Frontal cortex (tissue), 4 donors: ENCODE measurements around the gene CPLX1. TPM values are rescaled to one million over a fixed set of nuclear protein-coding genes. Genes with fewer than 3 reads are reported as not detected.
A peak's percentile ranks its signal among the peaks of the same experiment; 100 is the strongest.

Source experiments
- DNase-seq, 2 donors: peaks; one replicate each; pipeline ENCODE4 v3.0.0; 2012; ENCODE audit warnings: low spot score in 2 of 2
- FAIRE-seq: peaks from 2 replicates; lab custom pipeline; 2012; peaks lifted over from hg19 to GRCh38; lab: Jason Lieb, UNC
- total RNA-seq: library from RNA; depleted of rRNA; stranded (reverse); fragments of >200 nt; gene quantifications from one replicate; pipeline ENCODE4 v1.2.3, GENCODE V29; 2014
- donor health status: control.
- donor health status: control.
- donor health status: control.

The CPLX1 gene
- 1.2 TPM for total RNA-seq

DNA sequence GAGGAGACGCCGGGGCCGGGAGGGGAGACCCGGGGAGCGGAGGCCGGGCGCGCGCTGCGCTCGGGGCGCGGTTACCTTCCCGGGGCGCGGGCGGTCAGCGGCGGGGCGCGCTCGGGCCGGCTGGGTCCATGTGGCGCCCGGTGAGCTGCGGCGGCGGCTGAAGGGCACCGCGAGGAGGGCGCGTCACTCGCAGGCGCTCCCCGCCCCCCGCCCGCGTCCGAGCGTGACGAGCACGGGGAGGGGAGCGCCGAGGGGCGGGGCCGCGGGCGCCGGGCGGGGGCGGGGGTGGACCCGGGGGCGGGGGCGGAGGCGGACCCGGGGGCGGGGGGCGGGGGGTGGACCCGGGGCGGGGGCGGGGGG lies at the start of gene CPLX1:
Gene CPLX1 (minus strand): TSS at position 159 of the 360 bp plus-strand sequence. CDS start 1,607 bp downstream, outside the sequence.
- FAIRE-seq (no peak), DNase-seq (peak; percentile 78 to 88)

DNA sequence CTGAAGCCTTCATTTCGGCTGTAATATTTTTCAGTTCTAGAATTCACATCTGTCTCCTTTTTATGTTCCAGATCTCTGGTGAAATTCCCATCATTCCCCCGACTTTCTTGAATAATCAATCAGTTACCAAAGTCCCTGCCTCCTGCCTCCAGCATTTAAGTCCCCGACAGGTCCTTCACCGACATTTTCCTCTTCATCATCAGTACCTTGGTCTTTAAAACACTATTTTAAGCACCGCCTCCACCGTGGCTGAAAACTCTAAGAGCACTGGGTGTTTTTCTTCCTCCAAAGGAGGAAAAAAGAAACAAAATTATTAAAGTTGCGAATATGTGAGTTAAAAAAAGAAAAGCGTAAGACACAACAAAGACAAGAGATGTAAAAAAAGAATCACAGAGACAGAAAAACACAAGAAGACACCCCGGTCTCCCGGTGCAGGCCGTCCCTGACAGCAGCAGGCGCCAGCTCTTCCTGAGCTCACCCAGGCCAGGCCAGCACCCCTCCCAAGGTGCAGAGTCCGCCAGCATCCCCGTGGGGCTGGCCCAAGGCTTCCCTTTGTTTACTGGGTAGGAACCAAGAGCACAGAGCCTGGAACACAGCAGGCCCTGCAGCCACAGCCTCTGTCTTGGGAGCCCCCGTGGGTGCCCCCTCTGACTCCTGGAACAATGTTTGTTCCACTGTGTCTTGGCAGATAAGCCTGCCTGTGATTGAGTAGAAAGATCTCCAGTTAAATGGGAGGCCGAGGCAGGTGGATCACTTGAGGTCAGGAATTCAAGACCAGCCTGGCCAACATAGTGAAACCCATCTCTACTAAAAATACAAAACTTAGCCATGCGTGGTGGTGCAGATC lies 49.3 kb upstream of the CPLX1 start:
- DNase-seq (no peak), FAIRE-seq (no peak)

DNA sequence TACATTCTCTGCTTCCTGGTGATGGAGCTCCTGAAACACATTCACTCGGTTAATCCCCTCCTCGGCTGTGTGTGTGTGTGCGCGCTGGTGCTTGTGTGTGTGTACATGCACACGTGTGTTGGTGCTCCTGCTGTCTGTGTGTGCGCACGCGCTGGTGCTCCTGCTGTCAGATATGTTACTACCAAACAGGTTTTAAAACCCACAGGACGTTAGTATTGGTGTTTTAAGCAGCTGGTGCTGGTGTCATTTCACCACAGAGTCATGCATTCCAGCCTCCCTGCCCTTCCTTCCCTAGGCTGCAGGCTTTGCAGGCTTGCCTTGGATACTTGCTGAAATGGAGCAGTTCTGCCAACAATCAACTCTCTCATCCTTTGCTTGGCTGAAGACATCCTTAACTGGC lies 48.1 kb upstream of the CPLX1 start:
- no peak for DNase-seq
- FAIRE-seq = no peak

DNA sequence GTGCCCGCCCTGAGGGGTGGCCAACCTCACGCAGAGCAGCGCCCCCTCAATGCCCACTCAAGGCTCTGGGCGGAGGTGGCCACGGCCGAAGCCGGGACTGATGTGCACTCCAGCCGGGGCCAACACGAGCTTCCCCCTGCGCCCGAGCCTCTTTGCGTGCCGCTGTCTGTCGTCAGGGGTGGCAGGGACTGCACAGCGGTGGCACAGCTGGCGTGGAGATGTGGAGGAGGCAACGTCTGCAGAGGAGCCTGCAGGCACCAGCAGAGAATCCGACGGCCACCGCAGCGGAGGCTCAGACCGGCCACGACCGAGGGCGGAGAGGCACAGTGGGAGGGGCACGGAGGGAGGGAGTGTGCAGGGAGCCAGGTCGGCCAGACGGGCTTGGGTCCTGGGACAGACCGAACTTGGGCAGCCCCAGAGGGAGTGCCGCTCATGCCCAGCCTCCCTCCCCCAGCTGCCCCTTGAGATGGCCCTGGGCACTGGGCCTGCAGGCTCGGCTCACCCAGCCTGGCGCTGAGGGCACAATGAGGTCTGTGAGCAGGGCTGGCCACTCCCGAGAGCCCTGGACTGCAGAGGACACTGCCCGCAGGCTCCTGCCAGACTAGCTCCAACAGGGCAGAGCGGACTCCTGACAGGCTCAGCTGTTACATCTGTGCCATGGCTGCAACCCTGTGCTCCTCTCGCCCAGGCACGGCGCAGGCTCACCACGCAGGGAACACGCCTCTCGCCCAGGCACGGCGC lies 46.5 kb upstream of the CPLX1 start:
- DNase-seq (no peak), FAIRE-seq (no peak)

DNA sequence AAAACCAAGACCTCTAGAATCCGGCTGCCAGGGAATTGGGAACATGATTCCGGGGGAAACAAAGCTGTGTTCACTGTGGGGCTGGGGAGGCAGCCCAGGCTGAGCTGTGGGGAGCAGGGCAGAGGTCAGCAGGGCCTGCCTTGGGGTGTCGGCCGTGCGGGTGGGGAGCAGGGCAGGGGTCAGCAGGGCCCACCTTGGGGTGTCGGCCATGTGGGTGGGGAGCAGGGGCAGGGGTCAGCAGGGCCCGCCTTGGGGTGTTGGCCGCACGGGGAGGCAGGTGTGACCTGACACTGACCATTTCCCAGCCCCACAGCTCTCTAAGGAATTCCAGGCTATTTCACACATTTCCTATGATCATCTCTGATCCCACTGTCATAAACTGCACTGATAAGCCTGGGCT lies 45.6 kb upstream of the CPLX1 start:
- DNase-seq (no peak), FAIRE-seq (no peak)

DNA sequence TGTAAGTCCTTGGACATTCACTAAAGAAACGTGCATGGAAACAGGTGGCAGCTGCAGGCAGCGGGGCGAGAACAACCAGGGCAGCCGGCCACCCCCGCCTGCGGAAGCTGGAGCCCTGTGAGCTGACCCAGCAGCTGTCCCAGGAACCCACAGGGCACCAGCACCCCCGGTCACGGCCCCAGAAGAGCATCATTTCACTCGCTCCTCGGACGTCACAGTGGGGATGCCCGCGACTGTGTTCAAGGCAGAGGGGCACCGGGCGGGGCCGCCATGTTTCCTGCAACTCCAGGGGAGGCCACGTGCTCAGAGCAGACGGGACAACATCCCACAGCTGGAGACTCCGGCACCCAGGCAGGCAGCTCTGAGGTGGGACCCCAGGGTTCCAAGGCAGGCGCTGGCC lies 45.0 kb upstream of the CPLX1 start:
- DNase-seq (no peak), FAIRE-seq (no peak)

DNA sequence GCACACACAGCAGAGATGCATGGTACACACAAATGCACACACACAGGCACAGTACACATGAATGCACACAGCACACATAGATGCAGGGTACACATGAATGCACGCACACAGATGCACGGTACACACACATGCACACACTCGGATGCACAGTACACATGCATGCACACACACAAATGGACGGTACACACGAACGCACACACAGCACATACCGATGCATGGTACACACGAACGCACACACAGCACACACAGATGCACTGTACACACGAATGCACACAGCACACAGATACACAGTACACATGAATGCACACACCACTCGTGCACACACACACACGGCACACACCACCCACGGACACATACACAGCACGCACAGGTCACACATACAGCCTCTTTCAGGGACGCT lies 43.8 kb upstream of the CPLX1 start:
- FAIRE-seq (no peak), DNase-seq (no peak)

DNA sequence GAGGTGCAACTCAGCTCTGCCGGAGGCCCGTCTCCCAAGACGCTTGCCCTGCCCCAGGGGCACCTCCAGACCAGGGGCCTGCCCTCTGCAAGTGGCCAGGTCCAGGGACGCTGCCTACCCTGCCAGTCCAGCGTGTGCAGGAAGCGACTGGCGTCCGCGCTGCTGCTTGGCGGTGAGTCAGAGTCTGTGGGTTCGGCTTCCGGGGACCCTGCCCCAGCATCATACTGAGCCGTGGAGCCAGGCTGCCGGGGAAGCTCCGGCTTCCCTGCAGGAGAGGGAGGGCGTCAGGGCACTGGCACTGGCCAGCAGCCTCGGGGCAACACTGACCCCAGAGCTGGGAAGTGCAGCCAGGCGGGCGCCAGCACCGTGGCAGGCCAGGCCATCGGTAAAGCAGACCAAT lies 42.5 kb upstream of the CPLX1 start:
- DNase-seq (no peak), FAIRE-seq (no peak)

DNA sequence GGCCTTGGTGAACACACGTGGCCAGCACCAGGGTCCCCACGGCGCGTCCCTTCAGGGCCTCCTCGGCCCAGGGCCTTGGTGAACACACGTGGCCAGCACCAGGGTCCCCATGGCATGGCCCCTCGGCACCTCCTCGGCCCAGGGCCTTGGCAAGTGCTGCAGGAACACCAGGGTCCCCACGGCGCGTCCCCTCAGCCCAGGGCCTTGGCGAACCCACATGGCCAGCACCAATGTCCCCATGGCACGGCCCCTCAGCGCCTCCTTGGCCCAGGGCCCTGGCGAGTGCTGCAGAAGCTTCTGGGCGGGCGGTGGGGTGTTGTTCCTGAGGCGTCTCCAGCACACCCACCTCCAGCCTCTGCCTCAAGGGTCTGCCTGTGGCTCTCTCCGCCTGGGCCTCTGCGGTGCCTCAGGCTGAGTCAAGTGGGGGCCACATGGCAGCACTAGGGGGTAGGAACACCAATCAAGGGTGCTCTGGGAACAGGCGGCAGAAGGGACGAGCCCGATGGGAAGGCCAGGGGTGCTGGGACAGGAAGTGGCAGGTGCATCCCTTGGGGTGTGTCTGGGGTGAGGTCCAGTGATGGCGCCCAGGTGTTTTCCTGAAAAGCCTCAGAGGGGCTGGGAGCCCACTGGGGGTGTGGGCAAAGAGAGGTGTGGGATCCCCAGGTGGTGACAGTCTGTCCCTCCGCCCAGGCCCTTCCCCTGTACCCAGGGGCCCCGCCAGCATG lies 41.8 kb upstream of the CPLX1 start:
- FAIRE-seq = no peak
- no peak for DNase-seq

DNA sequence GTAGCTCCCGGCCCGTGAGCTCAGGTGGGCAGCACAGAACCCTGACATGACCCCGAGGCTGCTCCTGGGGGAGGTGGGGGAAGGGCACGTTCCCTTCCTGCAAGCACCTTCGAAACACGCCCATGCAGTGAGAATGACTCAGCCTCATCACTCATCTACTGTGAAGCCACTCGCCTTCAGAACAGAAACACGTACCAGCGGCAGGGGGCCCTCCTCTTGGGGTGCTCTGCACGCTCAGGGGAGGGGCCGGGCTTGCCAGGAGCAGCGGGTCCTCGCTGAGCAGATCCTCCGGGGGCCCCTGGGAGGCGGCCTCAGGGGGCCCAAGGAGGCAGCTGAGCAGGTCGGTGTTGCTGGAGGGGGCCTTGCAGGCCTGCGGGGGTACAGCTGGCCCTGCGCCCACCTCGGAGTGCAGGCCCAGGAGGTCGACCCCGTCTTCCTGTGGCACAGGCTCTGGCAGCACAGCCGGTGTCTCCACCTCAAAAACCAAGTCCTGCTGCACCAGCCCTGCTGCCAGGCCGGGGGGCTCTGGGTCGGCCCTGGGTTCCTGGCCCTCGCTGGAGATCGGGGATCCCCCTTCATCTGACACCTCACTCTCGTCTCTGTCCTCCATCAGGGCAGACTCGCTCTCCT lies 40.9 kb upstream of the CPLX1 start:
- FAIRE-seq = no peak

DNA sequence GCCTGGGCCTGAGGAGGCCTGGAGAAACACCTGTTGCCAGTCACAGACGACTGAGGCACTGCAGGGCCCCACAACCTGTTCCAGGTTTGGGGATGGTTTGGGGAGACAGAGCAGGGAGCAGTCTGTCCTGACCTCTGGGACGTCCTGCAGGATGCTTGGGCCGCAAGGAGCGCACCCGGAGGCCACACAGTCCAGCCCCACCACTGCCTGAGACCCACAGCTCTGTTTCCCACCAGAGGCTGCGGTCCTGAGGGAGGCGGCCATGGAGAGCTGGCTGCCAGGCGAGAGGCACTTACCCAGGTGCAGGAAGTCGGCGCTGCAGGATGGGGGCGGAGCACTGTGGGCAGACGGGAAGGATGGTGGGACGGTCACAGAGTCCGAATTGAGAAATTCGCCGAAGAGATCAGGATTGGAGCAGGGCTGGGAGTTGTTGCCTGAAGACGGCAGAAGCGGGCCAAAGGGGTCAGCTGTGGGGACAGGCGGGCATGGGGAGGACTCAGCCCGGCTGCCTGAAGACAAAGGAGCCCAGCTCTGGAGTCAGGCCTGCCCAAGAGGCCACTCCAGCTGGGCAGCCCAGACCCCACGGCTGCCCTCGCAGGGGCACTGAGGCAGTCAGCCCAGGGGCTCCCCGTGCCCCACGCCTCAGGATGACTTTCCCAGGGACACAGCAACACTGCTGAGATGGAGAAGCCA lies 40.3 kb upstream of the CPLX1 start:
- DNase-seq = no peak
- FAIRE-seq = no peak

More for the DNA sequence above, 40.9 kb upstream of the CPLX1 start:
- DNase-seq = no peak

DNA sequence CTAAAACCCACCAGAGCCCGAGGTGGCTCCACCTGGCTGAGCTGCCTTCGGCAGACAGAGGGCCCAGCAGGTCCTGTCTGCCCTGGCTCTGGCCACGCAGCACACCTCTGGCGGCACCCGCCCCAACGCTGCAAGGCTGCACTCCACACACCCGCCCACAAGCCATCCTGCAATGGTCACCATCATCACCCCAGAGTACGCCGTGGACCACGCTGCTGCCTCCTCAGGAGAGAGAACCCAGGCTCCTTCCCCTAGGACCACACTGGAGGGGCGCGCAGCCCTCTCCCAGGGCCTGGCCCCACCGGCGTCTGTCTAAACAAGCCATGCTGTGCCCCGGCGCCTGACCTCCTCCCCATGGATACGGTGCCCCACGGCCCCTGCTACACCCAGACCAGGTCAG lies 39.6 kb upstream of the CPLX1 start:
- DNase-seq (no peak), FAIRE-seq (no peak)

DNA sequence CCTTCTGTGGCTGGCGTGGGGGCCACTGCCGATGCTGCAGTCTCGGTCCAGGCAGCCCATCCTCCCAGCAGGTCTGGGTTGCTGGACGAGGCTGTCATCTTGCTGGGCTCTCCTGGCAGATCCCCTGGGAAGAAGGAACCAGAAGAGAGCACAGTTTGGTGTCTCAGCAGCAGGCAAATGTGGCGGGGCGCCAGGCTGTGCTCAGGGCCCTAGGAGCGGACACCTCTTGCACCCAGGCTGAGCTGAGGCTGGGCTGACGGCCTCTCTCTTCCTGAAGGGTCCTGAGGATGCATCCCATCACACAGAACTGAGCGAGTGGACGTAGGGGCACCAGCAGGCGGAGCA lies 39.2 kb upstream of the CPLX1 start:
- DNase-seq (no peak), FAIRE-seq (no peak)

DNA sequence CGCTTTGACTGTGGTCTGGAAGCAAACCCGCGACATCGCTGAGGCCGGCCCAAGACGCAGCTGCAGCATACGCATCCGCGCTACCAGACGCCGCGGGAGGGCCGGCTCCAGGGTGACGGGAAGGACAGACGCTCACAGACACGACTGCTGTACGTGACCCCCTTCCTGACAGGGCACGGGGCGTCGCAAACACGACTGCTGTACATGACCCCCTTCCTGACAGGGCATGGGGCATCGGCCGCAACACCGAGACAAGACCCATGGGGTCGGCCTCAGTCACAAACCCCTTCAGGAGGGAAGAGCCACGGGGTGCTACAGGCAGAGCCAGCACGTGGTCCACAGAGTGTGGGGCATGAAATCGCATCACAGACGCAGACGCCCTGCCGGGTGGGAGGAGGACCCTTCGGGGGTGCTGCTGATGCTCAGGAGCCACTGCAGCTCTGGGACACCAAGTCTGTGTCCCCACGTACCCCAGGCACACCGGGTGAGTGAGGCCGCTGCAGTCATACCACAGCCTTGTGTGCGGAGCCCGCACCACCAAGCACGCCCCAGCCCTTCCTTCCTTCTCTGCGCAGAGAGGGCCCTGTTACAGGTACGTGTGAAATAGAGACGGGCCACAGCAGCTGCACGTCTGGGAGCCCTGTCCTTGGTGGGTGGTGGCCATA lies 38.7 kb upstream of the CPLX1 start:
- FAIRE-seq (no peak), DNase-seq (no peak)

DNA sequence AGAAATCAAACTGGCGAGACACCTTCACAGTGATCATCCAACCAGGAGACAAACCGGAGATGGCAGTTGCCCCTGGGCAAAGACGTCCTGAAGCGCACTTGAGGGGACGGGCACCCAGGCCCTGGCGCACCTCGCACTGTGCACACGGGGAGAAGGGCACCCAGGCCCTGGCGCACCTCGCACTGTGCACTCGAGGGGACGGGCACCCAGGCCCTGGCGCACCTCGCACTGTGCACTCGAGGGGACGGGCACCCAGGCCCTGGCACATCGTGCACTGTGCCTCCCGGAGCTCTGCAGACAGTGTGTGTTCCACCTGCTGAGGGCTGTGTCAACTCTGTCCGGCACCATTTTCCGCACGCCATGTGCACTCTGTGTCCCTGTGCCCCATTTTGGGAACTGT lies 34.6 kb upstream of the CPLX1 start:
- FAIRE-seq (no peak), DNase-seq (no peak)

DNA sequence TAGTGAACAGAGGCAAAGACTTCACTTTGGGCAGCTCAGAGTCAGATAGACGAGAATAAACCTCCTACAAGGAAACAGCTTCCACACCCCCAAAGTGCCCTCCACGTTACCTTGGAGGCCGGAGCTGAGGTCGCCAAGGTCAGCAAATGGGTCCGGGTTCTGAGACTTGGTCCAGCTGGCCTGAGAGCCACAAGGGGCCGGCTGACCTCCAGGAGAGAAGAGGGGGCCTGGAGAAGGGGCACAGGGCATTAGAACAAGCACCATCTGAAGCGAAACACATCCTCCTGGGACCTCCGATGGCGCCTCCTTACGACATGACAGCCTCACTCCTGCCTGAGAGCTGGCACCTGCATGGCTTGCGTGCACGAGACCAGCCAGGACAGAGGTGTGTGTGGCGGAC lies 33.6 kb upstream of the CPLX1 start:
- FAIRE-seq (no peak), DNase-seq (no peak)

DNA sequence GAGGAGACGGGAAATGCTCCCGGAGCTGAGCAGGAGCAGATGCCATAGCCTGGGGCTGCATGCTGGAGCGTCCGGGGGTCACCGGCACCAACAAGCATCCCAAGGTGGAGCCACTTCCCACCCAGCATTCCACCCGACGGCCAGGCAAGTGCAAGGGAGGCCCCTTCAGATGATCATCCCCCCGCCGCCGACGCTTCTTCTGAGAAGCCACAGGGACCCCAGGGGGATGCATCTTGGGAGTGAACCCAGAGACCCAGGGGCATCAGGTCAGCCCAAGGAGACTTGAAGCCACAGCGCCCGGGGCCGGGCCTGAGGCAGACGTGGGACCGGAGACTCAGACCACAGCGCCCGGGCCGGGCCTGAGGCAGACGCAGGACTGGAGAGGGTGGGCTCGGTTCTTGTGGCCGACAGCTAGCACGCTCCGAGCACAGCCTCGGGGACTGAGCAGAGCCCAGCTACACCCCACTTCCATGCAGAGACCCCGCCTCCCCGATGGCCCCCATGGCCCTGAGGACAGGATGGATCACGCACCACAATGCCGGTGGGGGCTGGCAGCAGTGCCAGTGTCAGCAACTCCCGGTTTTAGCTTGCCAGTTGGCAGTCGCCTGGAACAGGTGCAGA lies 33.0 kb upstream of the CPLX1 start:
- FAIRE-seq = no peak
- DNase-seq = no peak

DNA sequence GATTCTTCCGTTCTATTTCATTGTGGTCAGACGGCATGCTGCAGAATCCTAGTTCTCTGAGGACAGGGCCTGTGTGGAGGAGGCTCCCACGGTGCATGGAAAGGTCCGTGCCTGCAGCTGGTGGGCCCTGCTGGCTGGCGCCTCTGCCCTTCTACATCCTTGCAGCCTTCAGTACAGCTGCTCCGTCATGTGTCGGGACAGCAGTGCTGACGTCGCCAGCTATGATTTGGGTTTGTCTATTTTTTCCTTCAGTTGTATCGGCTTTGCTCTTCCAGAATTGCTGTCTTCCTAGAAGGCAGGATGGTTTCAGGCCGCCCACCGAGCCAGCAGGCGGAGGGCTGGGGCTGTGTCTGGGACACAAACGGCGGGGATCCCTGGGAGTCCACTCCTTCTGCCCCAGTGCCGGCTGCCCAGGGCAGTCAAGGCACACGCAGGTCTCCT lies 32.1 kb upstream of the CPLX1 start:
- FAIRE-seq (no peak), DNase-seq (no peak)

DNA sequence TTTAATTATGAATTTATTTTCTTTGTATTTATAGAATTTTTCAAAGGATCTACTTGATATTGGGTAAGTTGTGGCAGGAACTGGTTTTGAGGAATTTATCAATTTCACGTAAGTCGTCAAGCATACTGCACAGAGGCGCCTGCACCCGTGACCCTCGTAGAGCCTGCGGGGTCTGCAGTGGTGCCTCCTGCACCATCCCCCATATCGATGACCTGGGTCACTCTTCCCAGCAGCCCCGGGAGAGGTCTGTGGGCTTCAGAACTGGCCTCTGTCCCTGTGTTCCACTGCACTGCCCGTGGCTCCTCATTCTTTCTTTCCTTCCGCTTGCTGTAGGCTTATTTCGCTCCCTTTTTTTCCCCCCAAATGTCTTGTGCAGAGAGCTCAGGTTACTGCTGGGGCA lies 31.5 kb upstream of the CPLX1 start:
- FAIRE-seq (no peak), DNase-seq (no peak)
